ENCODE measurements around the gene CYBB.

DNA sequence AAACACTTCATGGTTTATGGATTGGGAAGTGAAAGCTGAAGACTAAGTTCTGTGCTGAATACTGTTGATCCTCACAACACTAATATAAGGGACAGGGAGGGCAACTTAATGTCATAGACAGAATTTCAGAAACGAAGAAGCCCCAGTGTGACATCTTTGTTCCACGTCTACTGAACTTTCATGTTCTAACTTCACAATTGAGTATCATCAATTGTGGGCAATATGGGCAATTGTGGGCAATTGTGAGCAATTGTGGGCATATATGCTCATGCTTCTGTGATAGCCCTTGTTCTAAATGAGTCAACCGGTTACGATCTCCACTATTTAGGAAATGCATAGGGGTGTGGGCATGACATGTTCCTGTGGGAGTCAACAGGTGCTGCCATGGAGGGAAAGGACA, 33.7 kb downstream of the CYBB start:
- TF ChIP-seq POLR2A (IDR thresholded peaks at IDR 0.05; ENCODE audit: low read length) (no peak), ZFP36 (IDR thresholded peaks at IDR 0.05; ENCODE audit: borderline replicate concordance, partially characterized antibody) (no peak), RFX5 (IDR thresholded peaks at IDR 0.05) (no peak), POLR2AphosphoS2 (conservative IDR thresholded peaks at IDR 0.05; ENCODE audit: low read length) (no peak), PHF8 (IDR thresholded peaks at IDR 0.05; ENCODE audit: borderline replicate concordance, low read depth) (no peak)
- TF ChIP-seq, protein P1, sequence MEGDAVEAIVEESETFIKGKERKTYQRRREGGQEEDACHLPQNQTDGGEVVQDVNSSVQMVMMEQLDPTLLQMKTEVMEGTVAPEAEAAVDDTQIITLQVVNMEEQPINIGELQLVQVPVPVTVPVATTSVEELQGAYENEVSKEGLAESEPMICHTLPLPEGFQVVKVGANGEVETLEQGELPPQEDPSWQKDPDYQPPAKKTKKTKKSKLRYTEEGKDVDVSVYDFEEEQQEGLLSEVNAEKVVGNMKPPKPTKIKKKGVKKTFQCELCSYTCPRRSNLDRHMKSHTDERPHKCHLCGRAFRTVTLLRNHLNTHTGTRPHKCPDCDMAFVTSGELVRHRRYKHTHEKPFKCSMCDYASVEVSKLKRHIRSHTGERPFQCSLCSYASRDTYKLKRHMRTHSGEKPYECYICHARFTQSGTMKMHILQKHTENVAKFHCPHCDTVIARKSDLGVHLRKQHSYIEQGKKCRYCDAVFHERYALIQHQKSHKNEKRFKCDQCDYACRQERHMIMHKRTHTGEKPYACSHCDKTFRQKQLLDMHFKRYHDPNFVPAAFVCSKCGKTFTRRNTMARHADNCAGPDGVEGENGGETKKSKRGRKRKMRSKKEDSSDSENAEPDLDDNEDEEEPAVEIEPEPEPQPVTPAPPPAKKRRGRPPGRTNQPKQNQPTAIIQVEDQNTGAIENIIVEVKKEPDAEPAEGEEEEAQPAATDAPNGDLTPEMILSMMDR (IDR thresholded peaks at IDR 0.05): no peak
- TF ChIP-seq, protein P2, sequence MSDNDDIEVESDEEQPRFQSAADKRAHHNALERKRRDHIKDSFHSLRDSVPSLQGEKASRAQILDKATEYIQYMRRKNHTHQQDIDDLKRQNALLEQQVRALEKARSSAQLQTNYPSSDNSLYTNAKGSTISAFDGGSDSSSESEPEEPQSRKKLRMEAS (IDR thresholded peaks at IDR 0.05): no peak
- TF ChIP-seq, protein P3, sequence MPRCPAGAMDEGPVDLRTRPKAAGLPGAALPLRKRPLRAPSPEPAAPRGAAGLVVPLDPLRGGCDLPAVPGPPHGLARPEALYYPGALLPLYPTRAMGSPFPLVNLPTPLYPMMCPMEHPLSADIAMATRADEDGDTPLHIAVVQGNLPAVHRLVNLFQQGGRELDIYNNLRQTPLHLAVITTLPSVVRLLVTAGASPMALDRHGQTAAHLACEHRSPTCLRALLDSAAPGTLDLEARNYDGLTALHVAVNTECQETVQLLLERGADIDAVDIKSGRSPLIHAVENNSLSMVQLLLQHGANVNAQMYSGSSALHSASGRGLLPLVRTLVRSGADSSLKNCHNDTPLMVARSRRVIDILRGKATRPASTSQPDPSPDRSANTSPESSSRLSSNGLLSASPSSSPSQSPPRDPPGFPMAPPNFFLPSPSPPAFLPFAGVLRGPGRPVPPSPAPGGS (IDR thresholded peaks at IDR 0.05): no peak
